GM12873 (cell line): ENCODE data around the gene CHST1.

ENCODE experiments used
- CTCF ChIP-seq: IDR thresholded peaks from 2 replicates; pipeline ENCODE4 v1.5.1; 2012; ENCODE audit warnings: low read depth, mild to moderate bottlenecking, moderate library complexity, low read length, control low read depth; ENCODE audit not compliant: insufficient read depth; ENCODE audit errors: missing control alignments

Gene CHST1

GRCh38 chr11:45665206-45665932 lies at the start of gene CHST1:
Gene CHST1, minus strand, starts transcription at chr11:45665622. Its CDS starts 14,699 bp downstream, at chr11:45650923.
- TF ChIP-seq CTCF = no peak

GRCh38 chr11:45713573-45713972 lies 48.2 kb upstream of the CHST1 start:
- TF ChIP-seq CTCF = no peak

- no peak for TF ChIP-seq CTCF
Observed at GRCh38 chr11:45710561-45710960, 45.1 kb upstream of the CHST1 start.

GRCh38 chr11:45708887-45709663 lies 43.7 kb upstream of the CHST1 start:
- TF ChIP-seq CTCF = no peak

GRCh38 chr11:45704635-45705034 lies 39.2 kb upstream of the CHST1 start:
- TF ChIP-seq CTCF = no peak

- TF ChIP-seq CTCF = no peak
Observed at GRCh38 chr11:45704133-45704532, 38.7 kb upstream of the CHST1 start.

GRCh38 chr11:45702511-45702910 lies 37.1 kb upstream of the CHST1 start:
- no peak for TF ChIP-seq CTCF
